Right lobe of liver (tissue), 4 donors: ENCODE data around the gene ZNF425.

ENCODE experiments used
- CTCF ChIP-seq, 4 donors: fragments of 200-600 bp in 3 of 4; fragments of 450-650 bp in 1 of 4; IDR thresholded peaks; one replicate each; pipeline versions ENCODE4 v1.5.1 to v1.8.0; 2016 to 2022; ENCODE audit warnings: antibody characterized with exemption in 4 of 4, mild to moderate bottlenecking in 2 of 4
- POLR2A ChIP-seq: fragments of 450-650 bp; IDR thresholded peaks from one replicate; pipeline ENCODE4 v1.6.1; 2017; ENCODE audit warnings: antibody characterized with exemption, mild to moderate bottlenecking
- donor health status: DM: no; HTN: no; CAD: no.
- donor health status: DM: no; HTN: no; CAD: no.
- donor health status: DM: no; HTN: yes; CAD: no.

- TF ChIP-seq CTCF (IDR thresholded peaks at IDR 0.05) (no peak), POLR2A (no peak)
These were observed 38.7 kb downstream of the ZNF425 start for GRCh38 chr7:149087376-149087775.
